NCI-H128 (cell line): ENCODE measurements around the gene ERFL.

Experiments
- DNase-seq: peaks from one replicate; lab custom pipeline; 2025; ENCODE audit not compliant: unreplicated experiment; lab: John Stamatoyannopoulos, UW

The ERFL gene

DNA sequence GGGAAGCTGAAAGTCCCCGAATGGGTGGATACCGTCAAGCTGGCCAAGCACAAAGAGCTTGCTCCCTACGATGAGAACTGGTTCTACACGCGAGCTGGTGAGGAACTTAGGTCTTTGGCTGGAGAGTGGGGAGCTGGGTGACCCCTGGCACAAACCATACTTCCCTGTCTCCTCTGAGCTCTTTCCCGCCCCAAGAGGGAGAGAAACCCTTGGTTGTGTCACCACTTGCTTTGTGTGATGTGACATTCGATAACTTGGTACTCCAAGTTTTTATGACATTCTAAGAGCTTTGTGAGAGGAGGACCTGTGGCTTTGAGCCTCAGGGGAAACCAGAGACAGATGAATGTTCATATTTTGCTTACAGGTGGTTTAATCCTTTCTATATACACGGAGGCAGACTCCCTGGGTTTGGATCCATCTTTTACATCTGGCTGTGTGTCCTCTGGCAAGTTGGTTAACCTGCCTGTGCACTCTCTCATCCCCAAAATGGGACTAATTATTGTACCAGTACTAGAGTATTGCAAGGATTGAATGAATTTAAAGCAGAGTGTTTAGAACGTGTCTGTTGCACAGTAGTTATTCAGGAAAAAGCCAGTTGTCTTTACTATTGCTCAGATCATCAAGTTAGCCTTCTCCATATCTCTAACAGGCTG, 67.0 kb downstream of the ERFL start:
- DNase-seq: no peak

DNA sequence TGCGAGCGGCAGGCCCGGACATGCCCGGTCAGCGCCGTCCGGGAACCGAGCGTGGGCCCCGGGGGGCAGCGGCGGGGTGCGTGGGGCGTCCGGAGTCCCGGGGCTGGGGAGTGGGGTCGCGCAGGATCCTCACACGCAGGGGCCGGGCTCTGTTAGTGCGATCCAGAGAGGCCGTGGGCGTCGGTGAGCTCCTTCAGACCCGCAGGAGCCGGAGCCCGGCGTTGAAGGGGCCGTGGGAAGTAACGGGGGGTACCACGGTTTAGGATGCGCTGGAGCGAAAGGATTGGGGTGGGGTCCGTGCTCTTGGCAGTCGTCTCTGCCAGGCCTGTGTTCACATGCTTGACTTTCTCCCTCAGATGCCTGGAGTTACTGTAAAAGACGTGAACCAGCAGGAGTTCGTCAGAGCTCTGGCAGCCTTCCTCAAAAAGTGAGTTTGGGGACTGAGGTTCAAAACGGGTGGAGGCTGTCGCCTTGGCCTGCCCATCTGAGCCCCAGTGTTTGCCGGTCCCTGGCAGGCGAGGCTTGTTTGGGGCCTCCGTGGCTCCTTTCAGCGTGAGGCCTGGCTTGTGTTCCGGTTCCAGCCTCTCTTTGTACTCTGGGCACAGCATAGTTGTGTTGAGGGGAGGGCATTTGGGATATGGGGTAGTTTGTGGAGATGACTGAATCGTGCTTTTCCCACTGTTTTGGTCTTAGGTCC, 67.7 kb downstream of the ERFL start:
- no peak for DNase-seq

DNA sequence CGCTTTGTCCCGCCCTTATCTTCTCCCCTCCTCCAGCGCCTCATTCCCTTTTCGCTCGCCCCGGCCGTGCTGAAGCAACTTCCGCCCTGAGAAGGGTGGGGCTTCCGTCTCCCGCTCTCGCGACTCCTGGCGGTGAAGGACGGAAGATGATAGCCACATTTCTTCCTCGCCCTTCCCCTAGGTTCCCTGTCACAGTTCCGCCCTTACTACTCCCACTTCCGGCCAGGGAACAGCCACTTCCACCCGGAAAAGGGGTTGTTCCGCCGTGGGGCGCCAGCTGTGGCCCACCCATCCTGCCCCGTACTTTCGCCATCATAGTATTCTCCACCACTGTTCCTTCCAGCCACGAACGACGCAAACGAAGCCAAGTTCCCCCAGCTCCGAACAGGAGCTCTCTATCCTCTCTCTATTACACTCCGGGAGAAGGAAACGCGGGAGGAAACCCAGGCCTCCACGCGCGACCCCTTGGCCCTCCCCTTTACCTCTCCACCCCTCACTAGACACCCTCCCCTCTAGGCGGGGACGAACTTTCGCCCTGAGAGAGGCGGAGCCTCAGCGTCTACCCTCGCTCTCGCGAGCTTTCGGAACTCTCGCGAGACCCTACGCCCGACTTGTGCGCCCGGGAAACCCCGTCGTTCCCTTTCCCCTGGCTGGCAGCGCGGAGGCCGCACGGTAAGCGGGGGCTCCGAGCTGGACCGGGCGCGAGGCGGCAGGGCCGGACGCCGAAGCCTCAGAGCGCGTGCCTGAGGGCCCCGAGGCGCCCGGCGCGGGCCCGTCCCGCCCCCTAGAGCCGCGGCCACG, 68.4 kb downstream of the ERFL start, which contains the start of gene RPS19:
Gene RPS19, plus strand, starts transcription at position 638 of the 801 bp plus-strand sequence. CDS start 520 bp downstream, outside the sequence.
- DNase-seq: peak; percentile 98

DNA sequence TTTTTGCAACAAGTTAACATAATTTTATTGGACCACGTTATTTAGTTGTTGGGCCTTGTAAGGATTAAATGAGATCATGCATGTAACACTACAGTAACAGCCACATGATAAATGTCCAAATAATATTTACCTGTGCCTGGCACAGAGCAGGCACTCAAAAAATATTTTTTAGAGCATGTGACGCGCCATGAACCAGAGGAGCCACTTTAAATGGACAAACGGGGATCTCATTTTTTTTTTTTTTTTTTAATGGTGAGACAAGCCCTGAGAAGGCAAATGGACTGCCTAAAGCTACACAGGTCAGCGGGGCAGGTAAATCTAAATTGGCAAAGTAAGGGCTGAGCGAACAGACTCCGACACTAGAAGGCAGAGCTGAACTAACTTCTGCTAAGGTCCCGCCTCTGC, 69.0 kb downstream of the ERFL start:
- no peak for DNase-seq
